Breast epithelium (tissue), 4 donors: ENCODE measurements around the gene SIN3B. TPM values are rescaled to one million over a fixed set of nuclear protein-coding genes. Genes with fewer than 3 reads are reported as not detected.
A peak's percentile ranks its signal among the peaks of the same experiment; 100 is the strongest.

Source experiments
- DNase-seq, 2 donors: peaks; one replicate each; pipeline ENCODE4 v3.0.0-alpha.2; 2019; ENCODE audit warnings: low spot score in 2 of 2
- H3K27ac ChIP-seq, 2 donors: fragments of 200-600 bp; sonication (generic) in 1 of 2; one replicate each; pipeline ENCODE4 v1.5.1; 2016 to 2019; ENCODE audit warnings: mild to moderate bottlenecking in 1 of 2
- H3K27me3 ChIP-seq, 2 donors: fragments of 200-600 bp; sonication (generic) in 1 of 2; one replicate each; pipeline versions ENCODE4 v1.5.1 to v1.6.0; 2017 to 2019; ENCODE audit warnings: control low read depth in 1 of 2, mild to moderate bottlenecking in 1 of 2
- H3K36me3 ChIP-seq: fragments of 200-600 bp; one replicate; pipeline ENCODE4 v1.5.1; 2019
- H3K4me1 ChIP-seq, 2 donors: fragments of 200-600 bp; sonication (generic); one replicate each; pipeline ENCODE4 v1.5.1; 2016 to 2019; ENCODE audit warnings: control low read depth in 1 of 2
- H3K4me3 ChIP-seq, 3 donors: fragments of 200-600 bp; sonication (generic); 1 replicate in 2 of 3; 2 replicates in 1 of 3; pipeline ENCODE4 v1.5.1; 2016 to 2019; ENCODE audit warnings: mild to moderate bottlenecking in 3 of 3, moderate library complexity in 2 of 3
- H3K9me3 ChIP-seq, 2 donors: fragments of 200-600 bp; sonication (generic) in 1 of 2; one replicate each; pipeline ENCODE4 v1.5.1; 2016 to 2019; ENCODE audit warnings: control low read depth in 1 of 2
- POLR2A ChIP-seq: fragments of 450-650 bp; IDR thresholded peaks from one replicate; pipeline ENCODE4 v1.6.1; 2016; ENCODE audit warnings: antibody characterized with exemption, mild to moderate bottlenecking, moderate library complexity
- POLR2AphosphoS5 ChIP-seq, 3 donors: sonication (generic); formaldehyde crosslinking; IDR thresholded peaks; one replicate each; pipeline ENCODE4 v1.6.1; 2017; ENCODE audit warnings: antibody characterized with exemption in 3 of 3
- intact Hi-C: fragments of 100-400 bp; cut with DNase I; formaldehyde crosslinking; loops from one replicate; pipeline ENCODE4 v1.15.1; 2023; ENCODE audit warnings: low total_unique reads
- total RNA-seq, 3 donors: library from RNA; depleted of rRNA; stranded (reverse); fragments of >200 nt; gene quantifications; one replicate each; pipeline ENCODE4 v1.1.0, GENCODE V29; 2016
- TF ChIP-seq, protein P1 (sequence below), 3 donors: fragments of 450-650 bp; IDR thresholded peaks; one replicate each; pipeline ENCODE4 v1.5.1; 2016 to 2017; ENCODE audit warnings: antibody characterized with exemption in 3 of 3, mild to moderate bottlenecking in 3 of 3, moderate library complexity in 3 of 3

Gene SIN3B
- total RNA-seq, 3 donors from 2014 or later = 43.2 to 88.5 (median 48.1) TPM

DNA sequence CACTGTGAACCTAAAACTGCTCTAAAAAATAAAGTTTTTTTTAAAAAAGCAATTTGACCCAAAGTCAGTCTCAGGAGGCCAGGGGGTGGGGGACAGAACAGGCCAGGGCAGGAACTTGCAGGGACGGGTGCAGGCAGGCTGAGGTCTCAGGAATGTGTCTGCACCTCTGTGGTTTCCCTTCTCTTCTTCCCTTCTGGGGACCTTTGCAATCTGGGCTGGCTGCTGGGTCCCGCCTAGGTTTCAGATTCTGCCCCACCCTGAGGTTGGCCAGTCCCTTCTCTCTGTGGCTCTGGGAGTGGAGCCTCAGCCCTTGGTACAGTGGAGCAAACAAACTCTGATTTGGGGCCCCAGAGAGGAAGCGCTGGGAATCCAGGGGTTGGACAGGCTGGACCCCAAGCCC lies 54.3 kb downstream of the SIN3B start:
- TF ChIP-seq POLR2AphosphoS5 (IDR thresholded peaks at IDR 0.05) (no peak), POLR2A (no peak)
- TF ChIP-seq, protein P1, sequence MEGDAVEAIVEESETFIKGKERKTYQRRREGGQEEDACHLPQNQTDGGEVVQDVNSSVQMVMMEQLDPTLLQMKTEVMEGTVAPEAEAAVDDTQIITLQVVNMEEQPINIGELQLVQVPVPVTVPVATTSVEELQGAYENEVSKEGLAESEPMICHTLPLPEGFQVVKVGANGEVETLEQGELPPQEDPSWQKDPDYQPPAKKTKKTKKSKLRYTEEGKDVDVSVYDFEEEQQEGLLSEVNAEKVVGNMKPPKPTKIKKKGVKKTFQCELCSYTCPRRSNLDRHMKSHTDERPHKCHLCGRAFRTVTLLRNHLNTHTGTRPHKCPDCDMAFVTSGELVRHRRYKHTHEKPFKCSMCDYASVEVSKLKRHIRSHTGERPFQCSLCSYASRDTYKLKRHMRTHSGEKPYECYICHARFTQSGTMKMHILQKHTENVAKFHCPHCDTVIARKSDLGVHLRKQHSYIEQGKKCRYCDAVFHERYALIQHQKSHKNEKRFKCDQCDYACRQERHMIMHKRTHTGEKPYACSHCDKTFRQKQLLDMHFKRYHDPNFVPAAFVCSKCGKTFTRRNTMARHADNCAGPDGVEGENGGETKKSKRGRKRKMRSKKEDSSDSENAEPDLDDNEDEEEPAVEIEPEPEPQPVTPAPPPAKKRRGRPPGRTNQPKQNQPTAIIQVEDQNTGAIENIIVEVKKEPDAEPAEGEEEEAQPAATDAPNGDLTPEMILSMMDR (IDR thresholded peaks at IDR 0.05) = no peak
- Histone ChIP-seq H3K27ac (peak overlapping the region; percentile 12 to 40), H3K36me3 (no peaks in the 10 kb centered on the region), H3K4me1 (no peaks in the 10 kb centered on the region), H3K4me3 (no peak overlapping the region), H3K9me3 (peaks cover 19 to 25% of the 10 kb centered on the region in 2 donors), H3K27me3 (no peaks in the 10 kb centered on the region)
- intact Hi-C loops = no loop called here
- DNase-seq = peak in 1 of 2 donors; percentile 54

DNA sequence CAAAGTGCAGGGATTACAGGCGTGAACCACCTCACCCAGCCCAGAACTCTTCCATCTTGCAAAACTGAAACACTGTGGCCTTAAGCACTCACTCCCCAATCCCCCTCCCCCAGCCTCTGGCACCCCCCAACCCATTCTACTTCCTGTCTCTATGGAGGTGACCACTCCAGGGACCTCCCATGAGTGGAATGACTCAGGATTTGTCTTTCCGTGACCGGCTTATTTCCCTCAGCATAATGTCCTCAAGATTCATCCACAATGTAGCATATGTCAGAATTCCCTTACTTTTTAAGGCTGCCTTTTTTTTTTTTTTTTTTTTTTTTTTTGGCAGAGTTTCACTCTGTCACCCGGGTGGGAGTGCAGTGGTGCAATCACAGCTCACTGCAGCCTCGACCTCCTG lies 56.0 kb downstream of the SIN3B start:
- intact Hi-C loops = no loop called here
- no peak overlapping the region for H3K4me3 ChIP-seq
- H3K27ac ChIP-seq = no peak overlapping the region
- H3K36me3 ChIP-seq = no peaks in the 10 kb centered on the region
- no peak for DNase-seq
- no peak for TF ChIP-seq POLR2AphosphoS5 (IDR thresholded peaks at IDR 0.05)
- TF ChIP-seq, protein P1 (IDR thresholded peaks at IDR 0.05) = no peak
- TF ChIP-seq POLR2A = no peak
- peaks cover 19 to 25% of the 10 kb centered on the region in 2 donors for H3K9me3 ChIP-seq
- peaks cover 0 to 5% of the 10 kb centered on the region in 2 donors for H3K4me1 ChIP-seq
- no peaks in the 10 kb centered on the region for H3K27me3 ChIP-seq

DNA sequence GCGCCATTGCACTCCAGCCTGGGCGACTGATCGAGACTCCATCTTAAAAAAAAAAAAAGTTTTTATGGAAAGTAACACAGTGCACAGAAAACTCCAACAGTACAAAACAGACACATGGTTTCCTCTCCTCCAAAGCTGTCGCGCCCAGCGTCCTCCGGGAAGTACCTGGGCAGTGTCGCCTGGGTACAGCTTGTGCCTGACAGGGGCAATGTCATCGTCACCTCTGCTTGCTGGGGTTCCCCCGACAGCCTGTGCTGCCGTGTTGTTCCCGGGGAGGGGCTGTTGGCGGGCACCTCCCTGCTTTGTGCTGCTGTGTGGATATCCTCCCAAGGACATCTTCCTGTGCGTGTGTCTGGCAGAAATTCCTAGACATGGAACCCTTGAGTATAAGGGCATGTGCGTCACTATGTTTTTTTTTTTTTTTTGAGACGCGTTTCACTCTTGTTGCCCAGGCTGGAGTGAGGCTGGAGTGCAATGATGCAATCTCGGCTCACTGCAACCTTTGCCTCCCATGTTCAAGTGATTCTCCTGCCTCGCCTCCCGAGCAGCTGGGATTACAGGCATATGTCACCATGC lies 57.2 kb downstream of the SIN3B start:
- H3K9me3 ChIP-seq = peaks cover 15 to 18% of the 10 kb centered on the region in 2 donors
- peak overlapping the region in 1 of 3 donors; percentile 13 for H3K4me3 ChIP-seq
- peaks cover 0 to 5% of the 10 kb centered on the region in 2 donors for H3K4me1 ChIP-seq
- H3K27me3 ChIP-seq = no peaks in the 10 kb centered on the region
- peak overlapping the region in 1 of 2 donors; percentile 66 for H3K27ac ChIP-seq
- no peaks in the 10 kb centered on the region for H3K36me3 ChIP-seq
- intact Hi-C loops = no loop called here
- peak in 1 of 2 donors; percentile 49 for DNase-seq
- TF ChIP-seq POLR2AphosphoS5 (IDR thresholded peaks at IDR 0.05) (peak in 1 of 3 donors; percentile 90), POLR2A (no peak)
- TF ChIP-seq, protein P1 (IDR thresholded peaks at IDR 0.05) = no peak

DNA sequence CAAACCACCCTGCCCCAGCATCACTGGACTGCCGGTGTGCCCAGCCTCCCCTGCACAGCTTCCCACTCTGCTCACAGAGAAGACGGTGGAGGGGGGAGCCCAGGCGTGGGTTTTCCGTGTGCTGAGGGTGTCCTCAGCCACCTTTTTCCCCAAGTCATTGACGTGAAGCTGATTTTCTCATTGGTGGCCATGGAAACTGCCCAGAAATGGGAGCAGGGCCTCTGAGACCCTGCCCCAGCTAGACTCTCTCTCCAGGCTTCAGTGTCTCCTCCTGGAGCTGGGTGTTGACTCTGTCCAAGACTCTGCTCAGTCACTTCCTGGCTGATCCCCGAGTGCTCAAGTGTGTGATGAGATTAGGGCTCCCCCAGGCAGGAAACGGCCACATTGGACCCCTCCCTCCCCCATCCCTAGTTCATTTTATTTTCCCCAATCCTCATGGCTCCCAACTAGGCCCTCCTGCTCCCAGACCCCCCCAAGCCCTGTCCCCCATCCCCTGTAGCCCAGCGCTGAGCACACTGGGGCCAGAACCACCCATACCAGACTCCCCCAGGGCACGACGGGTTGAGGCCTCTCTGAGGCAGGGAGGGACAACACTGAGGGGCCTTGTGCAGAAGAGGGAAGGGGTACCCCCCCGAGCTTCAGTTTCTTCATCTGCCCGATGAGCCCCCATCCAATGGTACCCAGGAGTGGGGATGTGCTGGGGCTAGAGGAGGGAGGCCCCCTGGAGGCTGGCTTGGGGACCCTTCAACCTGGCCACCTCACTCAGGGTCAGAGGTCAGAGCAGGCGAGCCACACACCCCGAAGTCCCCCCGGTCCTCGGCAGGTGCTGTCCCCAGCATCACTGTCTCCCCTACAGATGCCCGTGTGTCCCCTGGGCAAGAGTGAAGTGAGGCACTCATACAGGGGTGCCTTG lies 58.4 kb downstream of the SIN3B start:
- H3K27me3 ChIP-seq = no peaks in the 10 kb centered on the region
- intact Hi-C loops = no loop called here
- peaks cover 5 to 6% of the 10 kb centered on the region in 2 donors for H3K9me3 ChIP-seq
- TF ChIP-seq POLR2AphosphoS5 (IDR thresholded peaks at IDR 0.05) (no peak), POLR2A (no peak)
- TF ChIP-seq, protein P1 (IDR thresholded peaks at IDR 0.05) = no peak
- H3K27ac ChIP-seq = peak overlapping the region in 1 of 2 donors; percentile 69
- DNase-seq = no peak
- peaks cover 0 to 5% of the 10 kb centered on the region in 2 donors for H3K4me1 ChIP-seq
- no peak overlapping the region for H3K4me3 ChIP-seq
- no peaks in the 10 kb centered on the region for H3K36me3 ChIP-seq
